ENCODE data around the gene BPIFB1. TPM values are rescaled to one million over a fixed set of nuclear protein-coding genes. Genes with fewer than 3 reads are reported as not detected.

Gene BPIFB1
- total and polyA plus RNA-seq, 2 donors (not counting 3 experiments of a cell fraction or from before 2014, with no cell fraction given), result not detected

GRCh38 chr20:33316958-33317357 lies 33.9 kb downstream of the BPIFB1 start:
- H3K9ac ChIP-seq (replicated peaks; ENCODE audit: extremely low read depth, insufficient read depth, low read length), result no peak overlapping the region
- H3K4me2 ChIP-seq (ENCODE audit: insufficient read depth, low read length), result no peak overlapping the region
- dilution Hi-C loops (cut with MboI; ENCODE audit: extremely low pct_ligation_motif_present, low sequenced_read_pairs) (no loop called here), intact Hi-C loops (cut with micrococcal nuclease) (no loop called here)
- no peaks in the 10 kb centered on the region for H3K9me3 ChIP-seq (replicated peaks; ENCODE audit: control insufficient read depth, insufficient read depth, low read length)
- H3K4me3 ChIP-seq (replicated peaks in 1 of 3; ENCODE audit: insufficient read depth in 1 of 3, low read depth in 1 of 3, low read length in 3 of 3), result no peak overlapping the region
- no TSS peak for BruUV-seq (replicated peaks)
- no peaks in the 10 kb centered on the region for H3K4me1 ChIP-seq (ENCODE audit: control insufficient read depth, extremely low read depth, insufficient read depth, low read length)
- no peak for DNase-seq (ENCODE audit: low read depth, low spot score)
- ChIA-PET POLR2A (no interaction called here), CTCF (no interaction called here)
- no peaks in the 10 kb centered on the region for H4K20me1 ChIP-seq (replicated peaks; ENCODE audit: control insufficient read depth, extremely low read depth, insufficient read depth, low read length)
- no peak overlapping the region for H2AFZ ChIP-seq (ENCODE audit: low read depth, low read length)
- no peaks in the 10 kb centered on the region for H3K9me1 ChIP-seq (replicated peaks; ENCODE audit: control insufficient read depth, extremely low read depth, insufficient read depth, low read length)
- no peak overlapping the region for H3K27ac ChIP-seq (ENCODE audit: insufficient read depth, low read depth, low read length)
- H3K27me3 ChIP-seq (ENCODE audit: control insufficient read depth in 2 of 2, insufficient read depth in 2 of 2, low read length in 2 of 2), result peaks cover 3 to 5% of the 10 kb centered on the region in 2 experiments
- no peak for TF ChIP-seq JUN (IDR thresholded peaks at IDR 0.05; ENCODE audit: borderline replicate concordance, insufficient read depth, insufficient read length, low read depth)
- TF ChIP-seq MYC (IDR thresholded peaks at IDR 0.05; ENCODE audit: low read depth, low read length), result no peak
- TF ChIP-seq MAX (IDR thresholded peaks at IDR 0.05; ENCODE audit: insufficient read depth, insufficient read length), result no peak
- no peak for TF ChIP-seq CTCF (IDR thresholded peaks at IDR 0.05; ENCODE audit: extremely low read depth in 1 of 2, insufficient read depth in 1 of 2, low read depth in 1 of 2, low read length in 2 of 2)
- no peak for TF ChIP-seq GATA2 (IDR thresholded peaks at IDR 0.05; ENCODE audit: insufficient read depth, insufficient read length, low read depth, low read length)
- TF ChIP-seq POLR2AphosphoS5 (IDR thresholded peaks at IDR 0.05; ENCODE audit: insufficient read depth, low read depth, low read length), result no peak
- no peak for TF ChIP-seq POLR2A (IDR thresholded peaks at IDR 0.05; ENCODE audit: low read depth, low read length)
- TF ChIP-seq EZH2 (IDR thresholded peaks at IDR 0.05; ENCODE audit: borderline replicate concordance, low read depth, low read length, severe bottlenecking), result no peak
- no peak for TF ChIP-seq FOS (IDR thresholded peaks at IDR 0.05; ENCODE audit: borderline replicate concordance, insufficient read depth, low read length)
- FAIRE-seq, result no peak
- no peaks in the 10 kb centered on the region for H3K36me3 ChIP-seq (ENCODE audit: control insufficient read depth in 2 of 2, extremely low read depth in 1 of 2, insufficient read depth in 2 of 2, low read length in 2 of 2)
- H3K79me2 ChIP-seq (ENCODE audit: control insufficient read depth, insufficient read depth, low read length), result no peaks in the 10 kb centered on the region
